GM21360 (cell line): ENCODE measurements around the gene KIF1B.
"Not testable (repeated sequence)": the region's sequence is repeated elsewhere in the genome, so short reads cannot be mapped to it uniquely, and the experiment has no call there.

ENCODE experiments used
- ATAC-seq: cut with Tn5 transposase; IDR thresholded peaks from one replicate; pipeline ENCODE4 v1.9.1; 2021; ENCODE audit warnings: mild to moderate bottlenecking, moderate library complexity; ENCODE audit not compliant: unreplicated experiment

The KIF1B gene

DNA sequence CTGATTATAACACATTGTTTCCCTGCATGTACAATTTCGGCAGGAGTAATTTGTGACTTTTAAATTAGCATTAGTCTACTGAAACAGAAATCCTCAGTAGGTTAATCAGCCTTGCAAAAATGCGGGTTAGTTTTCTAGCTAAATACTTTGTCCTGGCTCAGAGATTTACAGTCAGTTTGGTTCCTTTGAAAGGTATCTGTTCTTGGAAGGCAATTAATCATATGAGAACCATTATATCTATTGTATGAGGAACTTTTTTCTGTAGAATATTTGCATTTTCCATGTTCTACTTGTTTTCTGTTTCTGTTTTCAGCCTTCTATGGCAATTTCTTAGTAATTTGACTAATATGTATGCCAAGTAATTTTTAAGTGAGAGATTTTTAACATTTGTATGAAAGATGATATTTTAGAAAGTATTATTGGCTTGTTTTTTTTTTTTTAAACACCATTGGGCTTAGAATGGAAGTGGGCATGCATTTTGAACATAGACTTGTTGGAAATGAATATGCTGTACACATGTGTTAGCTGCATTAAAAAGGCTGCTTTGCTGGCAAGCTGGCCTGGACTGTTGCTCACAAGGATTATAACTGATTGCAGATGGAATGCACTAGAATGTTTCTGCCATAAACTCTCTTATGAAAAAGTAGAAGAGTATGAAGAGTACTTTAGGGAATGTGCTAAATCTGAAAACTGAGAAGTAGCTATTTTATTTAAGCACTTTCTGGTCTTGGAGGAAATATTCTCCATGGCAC is 26.2 kb downstream of the KIF1B start:
- ATAC-seq: no peak

GRCh38 chr1:10237157-10237539 is 26.8 kb downstream of the KIF1B start:
- no peak for ATAC-seq

- no peak for ATAC-seq
Observed at GRCh38 chr1:10242135-10242534, 31.8 kb downstream of the KIF1B start.

DNA sequence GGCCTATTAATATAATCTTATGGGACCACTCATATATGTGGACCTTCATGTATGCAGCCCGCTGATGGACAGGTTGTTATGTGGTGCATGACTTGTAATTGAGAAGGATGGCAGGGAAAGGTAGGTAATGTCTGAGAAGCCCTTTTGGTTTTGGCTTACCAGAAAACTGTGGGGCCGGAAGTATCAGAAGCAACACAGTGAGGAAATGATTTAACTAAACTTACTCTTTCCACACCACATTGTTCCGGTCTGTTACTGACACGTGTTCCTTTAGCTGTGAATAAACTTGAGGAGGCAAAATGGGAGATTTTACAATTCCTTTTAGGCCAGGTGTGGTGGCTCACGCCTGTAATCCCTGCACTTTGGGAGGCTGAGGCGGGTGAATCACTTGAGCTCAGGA is 32.4 kb downstream of the KIF1B start:
- no peak for ATAC-seq

DNA sequence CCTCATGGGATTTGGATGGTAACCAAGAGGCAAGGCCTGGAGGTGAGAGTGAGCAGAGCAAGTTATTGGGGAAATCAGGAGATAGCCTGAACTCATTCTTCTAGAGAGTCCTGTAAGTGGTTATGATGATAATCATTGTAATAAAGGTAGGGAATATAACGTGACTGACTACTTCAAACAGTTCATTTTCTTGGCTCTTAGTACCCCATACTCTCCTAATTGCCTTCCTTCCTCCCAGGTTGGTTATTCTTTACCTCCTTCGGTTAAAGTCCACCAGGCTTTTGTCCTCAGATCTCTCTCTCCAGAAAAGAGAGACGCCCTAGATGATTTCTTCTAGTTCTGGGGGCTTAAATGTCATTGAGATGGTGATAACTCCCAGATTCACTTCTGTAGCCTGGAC is 35.3 kb downstream of the KIF1B start:
- ATAC-seq: no peak

DNA sequence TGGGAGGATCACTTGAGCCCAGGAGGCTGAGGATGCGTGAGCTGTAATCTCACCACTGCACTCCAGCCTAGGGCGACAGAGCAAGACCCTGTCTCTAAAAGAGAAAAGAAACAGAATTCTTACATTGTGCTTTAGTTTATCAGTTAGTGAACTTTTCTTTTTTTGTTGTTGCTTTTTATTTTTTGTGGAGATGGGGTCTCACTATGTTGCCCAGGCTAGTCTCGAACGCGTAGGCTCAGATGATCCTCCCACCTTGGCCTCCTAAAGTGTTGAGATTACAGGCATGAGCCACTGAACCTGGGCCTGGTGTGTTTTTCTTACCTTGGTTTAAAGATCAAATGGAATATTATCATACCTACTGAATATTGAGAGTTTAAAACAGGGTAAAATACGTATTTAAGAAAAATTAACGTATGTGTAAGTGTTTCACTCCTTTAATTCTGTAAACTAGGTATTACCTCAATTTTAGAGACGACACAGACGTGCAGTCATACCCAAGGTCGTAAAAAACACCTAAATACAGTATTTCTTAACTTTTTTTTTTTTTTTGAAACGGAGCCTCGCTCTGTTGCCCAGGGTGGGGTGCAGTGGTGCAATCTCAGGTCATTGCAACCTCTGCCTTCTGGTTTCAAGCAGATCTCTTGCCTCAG is 39.6 kb downstream of the KIF1B start:
- ATAC-seq: no peak

DNA sequence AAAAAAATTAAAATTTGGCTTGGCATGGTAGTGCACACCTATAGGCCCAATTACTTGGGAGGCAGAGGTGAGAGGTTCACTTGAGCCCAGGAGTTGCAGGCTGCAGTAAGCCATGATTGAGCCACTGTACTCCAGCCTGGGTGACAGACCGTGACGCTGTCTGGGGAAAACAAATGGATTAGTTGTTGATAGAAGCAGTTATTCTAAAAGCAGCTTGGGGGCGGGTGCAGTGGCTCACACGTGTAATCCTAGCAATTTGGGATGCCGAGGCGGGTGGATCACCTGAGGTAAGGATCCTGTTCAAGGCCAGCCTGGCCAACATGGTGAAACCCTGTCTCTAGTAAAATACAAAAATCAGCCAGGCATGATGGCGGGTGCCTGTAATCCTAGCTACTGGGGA is 40.3 kb downstream of the KIF1B start:
- no peak for ATAC-seq

GRCh38 chr1:10251325-10252108 is 41.1 kb downstream of the KIF1B start:
- ATAC-seq: not testable (repeated sequence)

GRCh38 chr1:10252508-10252907 is 42.1 kb downstream of the KIF1B start:
- no peak for ATAC-seq

DNA sequence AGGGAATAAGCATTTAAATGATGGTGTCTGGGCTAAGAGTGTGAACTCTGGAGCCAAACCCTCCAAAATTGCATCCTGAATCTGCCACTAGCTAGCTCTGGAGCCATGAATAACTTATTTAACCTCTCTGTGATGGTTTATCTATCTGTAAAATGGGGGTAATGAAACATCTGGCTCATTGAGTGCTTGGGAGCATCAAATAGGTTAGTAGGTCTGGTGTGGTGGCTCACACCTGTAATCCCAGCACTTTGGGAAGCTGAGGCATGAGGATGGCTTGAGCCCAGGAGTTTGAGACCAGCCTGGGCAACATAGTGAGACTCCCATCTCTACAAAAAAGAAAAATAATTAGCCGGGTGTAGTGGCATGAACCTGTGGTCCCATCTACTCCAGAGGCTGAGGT is 42.8 kb downstream of the KIF1B start:
- no peak for ATAC-seq

DNA sequence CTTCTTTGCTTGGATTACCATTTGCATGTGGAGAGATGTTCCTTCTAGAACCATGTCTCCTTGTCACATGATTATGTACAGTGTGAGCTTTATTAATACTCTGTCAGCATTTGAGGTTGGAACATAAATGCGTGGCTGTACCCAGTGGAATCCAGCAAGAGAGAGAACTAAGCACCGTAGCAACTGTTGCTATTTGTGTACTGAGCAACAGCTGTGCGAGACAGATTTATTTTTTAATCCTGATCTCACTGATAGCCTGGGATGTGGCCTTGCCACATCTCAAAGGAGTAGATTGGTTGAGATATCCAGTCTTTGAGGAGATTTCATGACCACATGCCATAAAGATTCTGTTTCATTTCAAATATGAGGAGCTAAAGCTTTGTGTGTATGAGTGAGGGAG is 43.4 kb downstream of the KIF1B start:
- ATAC-seq: no peak

DNA sequence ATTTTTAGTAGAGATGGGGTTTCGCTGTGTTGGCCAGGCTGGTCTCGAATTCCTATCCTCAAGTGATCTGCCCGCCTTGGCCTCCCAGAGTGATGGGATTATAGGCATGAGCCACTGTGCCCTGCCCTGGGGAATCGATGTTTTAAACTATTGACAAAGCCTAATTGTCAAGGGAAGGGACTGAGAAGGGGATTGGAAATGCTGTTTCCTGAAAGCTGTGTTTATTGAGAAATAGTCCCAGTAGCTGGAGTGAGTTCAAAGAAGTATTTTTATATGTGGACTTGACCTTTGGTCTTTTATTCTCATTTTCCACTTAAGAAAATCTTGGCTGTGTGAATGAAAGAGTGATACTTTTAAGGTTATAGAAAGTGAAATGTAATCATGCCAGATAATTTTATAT is 47.5 kb downstream of the KIF1B start:
- no peak for ATAC-seq

- ATAC-seq: not testable (repeated sequence)
Observed at GRCh38 chr1:10259547-10259946, 49.2 kb downstream of the KIF1B start.

DNA sequence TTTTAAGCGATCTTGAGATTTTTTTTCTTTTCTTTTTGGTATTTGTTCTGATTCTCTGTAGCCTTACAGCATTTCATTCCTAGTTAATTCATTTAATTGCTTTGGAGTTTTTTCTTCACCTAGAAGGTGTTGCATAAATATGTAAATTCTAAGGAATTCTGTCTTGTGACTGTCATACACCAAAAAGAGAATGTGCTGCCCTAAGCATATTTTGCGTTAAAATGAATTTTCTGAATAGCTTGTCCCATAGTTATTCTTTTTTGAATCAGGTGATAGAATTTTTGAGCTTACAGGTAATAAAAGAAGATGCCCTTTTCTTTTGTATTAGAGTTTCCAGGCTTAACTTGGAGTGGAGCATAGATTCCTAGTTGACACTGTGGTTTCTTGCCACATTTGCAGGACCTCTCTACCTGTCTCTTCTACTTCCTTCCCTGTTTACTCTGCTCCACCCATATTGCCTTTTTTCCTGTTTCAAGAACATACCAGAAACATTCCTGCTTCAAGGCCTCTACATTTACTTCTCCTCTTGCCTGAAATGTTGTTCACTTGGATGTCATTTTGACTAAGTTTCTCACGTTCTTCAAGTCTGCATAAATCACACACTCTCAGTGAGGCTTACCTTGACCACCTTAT is 53.2 kb downstream of the KIF1B start:
- ATAC-seq: no peak

DNA sequence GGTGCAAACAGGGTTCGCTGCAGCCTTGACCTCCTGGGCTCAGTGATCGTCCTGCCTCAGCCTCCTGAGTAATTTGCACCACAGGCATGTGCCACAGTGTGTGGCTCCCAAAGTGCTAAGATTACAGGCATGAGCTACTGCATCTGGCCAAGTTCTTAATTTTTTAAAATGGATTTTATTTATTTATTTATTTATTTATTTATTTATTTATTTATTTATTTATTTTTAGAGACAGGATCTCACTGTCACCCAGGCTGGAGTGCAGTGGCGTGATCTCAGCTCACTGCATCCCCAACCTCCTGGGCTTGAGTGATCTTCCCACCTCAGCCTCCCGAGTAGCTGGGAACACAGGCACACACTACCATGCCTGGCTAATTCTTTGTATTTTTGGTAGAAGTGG is 54.7 kb downstream of the KIF1B start:
- ATAC-seq: no peak

DNA sequence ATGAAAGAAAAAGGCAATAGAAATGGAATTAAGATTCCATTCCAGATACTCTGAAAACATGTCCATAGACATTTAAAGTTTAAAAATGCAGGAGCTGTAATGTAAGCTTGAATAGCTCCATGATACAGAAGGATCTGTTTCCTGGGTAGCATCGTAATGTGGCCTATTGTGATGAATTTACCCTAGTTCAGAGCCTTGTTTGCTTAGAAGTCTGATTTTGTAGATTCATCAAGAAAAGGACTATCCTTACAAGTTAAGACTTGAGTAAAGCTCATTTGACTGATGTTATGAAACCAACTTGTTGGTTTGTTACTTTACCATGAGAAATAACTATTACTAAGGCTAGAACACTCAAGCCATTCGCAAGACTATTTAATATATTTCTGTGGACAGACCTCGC is 55.5 kb downstream of the KIF1B start:
- no peak for ATAC-seq

- no peak for ATAC-seq
Observed at GRCh38 chr1:10267319-10267718, 56.9 kb downstream of the KIF1B start.

GRCh38 chr1:10267921-10268320 is 57.6 kb downstream of the KIF1B start:
- ATAC-seq: no peak

DNA sequence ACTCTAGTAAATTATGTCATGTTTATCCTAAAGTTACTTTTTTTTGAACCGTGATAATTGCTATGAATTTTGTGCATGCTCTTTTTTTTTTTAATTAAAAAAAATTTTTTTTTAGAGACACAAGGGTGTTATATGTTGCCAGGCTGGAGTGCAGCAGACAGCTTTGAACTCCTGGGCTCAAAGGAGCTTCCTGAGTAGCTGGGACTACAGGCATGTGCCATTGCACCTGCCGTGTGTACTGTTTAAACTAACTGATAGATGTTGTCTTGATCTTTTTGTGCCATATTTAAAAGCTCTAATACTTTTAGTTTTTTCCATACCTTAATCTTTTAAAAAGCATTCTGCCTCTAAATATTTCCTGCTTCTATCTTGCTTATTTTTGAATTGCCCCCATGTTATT is 60.7 kb downstream of the KIF1B start:
- ATAC-seq: no peak

DNA sequence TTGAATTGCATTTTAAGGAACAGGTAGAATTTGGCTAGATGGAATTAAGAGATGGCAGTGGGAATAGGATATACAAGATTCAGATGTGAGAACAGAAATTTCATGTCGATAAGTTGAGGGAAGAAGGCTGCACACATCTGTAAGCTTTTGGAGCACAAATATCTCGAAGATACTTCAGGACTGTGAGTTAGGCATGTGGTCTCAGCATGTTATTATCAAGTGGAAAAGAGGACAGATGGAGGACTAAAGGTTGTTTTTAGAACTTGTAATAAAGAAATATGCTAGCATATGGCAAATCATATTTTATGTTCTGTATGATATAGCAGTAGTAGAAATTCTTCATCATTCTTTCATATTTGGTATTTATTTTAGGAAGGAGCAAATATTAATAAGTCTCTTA is 61.5 kb downstream of the KIF1B start:
- ATAC-seq: no peak

- no peak for ATAC-seq
Observed at GRCh38 chr1:10272274-10272673, 61.9 kb downstream of the KIF1B start.

DNA sequence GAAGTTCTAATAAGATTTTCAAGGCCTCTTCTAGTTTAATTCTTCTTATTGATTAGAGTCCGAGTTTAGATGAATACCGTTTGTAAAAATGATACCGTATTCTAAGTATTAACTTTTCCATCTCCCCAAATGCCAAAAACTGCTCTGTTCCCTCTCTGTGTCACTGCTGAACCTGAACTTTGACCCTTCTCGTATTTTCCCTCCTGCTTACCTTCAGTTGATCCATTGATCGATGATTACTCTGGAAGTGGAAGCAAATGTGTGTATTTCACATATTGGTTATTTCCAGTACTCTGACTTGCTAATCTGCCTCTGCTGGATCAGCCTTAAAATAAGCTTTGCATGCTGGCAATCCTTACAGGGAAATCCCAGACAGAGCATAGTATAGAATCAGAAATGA is 68.5 kb downstream of the KIF1B start:
- ATAC-seq: no peak
